ENCODE results near the gene DMC1. TPM values are rescaled to one million over a fixed set of nuclear protein-coding genes. Genes with fewer than 3 reads are reported as not detected.

DMC1 gene
- total and polyA plus RNA-seq, 2 donors, result 0.30 to 14.7 TPM

DNA sequence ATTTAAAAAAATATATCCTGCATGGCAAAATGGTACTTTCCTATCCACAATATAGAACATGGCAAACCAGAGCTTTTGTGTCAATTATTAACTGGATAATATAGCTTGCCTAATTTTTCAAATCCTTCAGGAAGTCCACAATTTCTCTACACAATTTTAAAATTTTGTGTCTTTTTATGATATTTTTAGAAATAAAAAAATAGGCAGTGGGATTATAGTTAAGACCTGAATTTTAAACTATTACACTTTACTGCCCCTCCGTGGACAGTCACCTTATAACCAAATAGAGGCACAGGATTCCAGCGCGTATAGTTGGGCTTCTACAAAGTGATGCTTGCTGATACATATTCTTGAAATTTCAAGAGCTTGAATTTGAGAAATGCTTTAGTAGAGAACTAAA, 2.1 kb upstream of the DMC1 start:
- H3K4me3 ChIP-seq (ENCODE audit: low read length in 2 of 2), result no peak overlapping the region
- no peaks in the 10 kb centered on the region for H3K36me3 ChIP-seq (ENCODE audit: control insufficient read depth in 2 of 2, insufficient read depth in 2 of 2, low read length in 1 of 2)
- no peaks in the 10 kb centered on the region for H3K9me3 ChIP-seq (ENCODE audit: control insufficient read depth in 2 of 2, insufficient read depth in 1 of 2, low read length in 1 of 2)
- peak in 6 of 9 donors; percentile 25 to 51 (median 28) for DNase-seq (ENCODE audit: low read depth in 6 of 9, low spot score in 9 of 9)
- no peak overlapping the region for H3K27ac ChIP-seq (ENCODE audit: low read depth in 1 of 2, low read length in 1 of 2)
- peaks cover 7 to 16% of the 10 kb centered on the region in 2 donors for H3K4me1 ChIP-seq (ENCODE audit: control insufficient read depth in 2 of 2, insufficient read depth in 2 of 2, low read length in 2 of 2)
- WGBS, result 13% methylated on average over 3 of the region's 3 CpGs
- no peaks in the 10 kb centered on the region for H3K27me3 ChIP-seq (ENCODE audit: control insufficient read depth in 2 of 2, insufficient read depth in 1 of 2, low read length in 1 of 2)

DNA sequence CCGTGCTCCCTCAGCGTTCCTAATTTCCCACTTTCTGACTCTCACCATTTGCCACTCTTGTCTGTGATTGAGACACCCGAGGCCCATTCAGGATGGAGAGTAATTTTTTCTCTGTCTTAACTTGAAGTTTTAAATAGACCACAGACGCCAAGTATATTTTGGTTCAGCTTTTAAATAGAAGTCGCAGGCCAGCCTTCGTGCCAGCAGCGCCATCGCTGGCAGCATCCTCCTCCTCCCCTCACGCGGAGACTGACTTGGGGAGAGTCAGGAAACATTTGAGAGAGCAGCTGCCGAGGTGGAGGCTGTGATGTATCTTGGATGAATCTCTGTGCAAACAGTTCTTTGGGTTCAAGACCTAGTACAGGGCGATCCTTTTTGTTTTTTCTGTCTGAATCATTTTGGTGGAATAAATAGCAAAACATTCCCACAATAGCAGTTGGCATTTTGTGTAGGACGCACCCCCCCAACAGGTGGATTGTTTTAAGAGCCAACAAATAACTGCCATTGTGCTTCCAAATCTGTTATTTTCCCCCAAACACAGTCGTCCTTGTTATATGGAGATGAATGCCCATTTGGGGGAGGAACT, 889 bp upstream of the DMC1 start:
- H3K9me3 ChIP-seq (ENCODE audit: control insufficient read depth in 2 of 2, insufficient read depth in 1 of 2, low read length in 1 of 2), result no peaks in the 10 kb centered on the region
- DNase-seq (ENCODE audit: low read depth in 6 of 9, low spot score in 9 of 9), result peak in 7 of 9 donors; percentile 35 to 78 (median 42)
- H3K27me3 ChIP-seq (ENCODE audit: control insufficient read depth in 2 of 2, insufficient read depth in 1 of 2, low read length in 1 of 2), result no peaks in the 10 kb centered on the region
- WGBS, result 2% methylated on average over 14 of the region's 14 CpGs
- peaks cover 7 to 16% of the 10 kb centered on the region in 2 donors for H3K4me1 ChIP-seq (ENCODE audit: control insufficient read depth in 2 of 2, insufficient read depth in 2 of 2, low read length in 2 of 2)
- peak overlapping the region; percentile 83 to 89 for H3K4me3 ChIP-seq (ENCODE audit: low read length in 2 of 2)
- peak overlapping the region; percentile 91 to 96 for H3K27ac ChIP-seq (ENCODE audit: low read depth in 1 of 2, low read length in 1 of 2)
- no peaks in the 10 kb centered on the region for H3K36me3 ChIP-seq (ENCODE audit: control insufficient read depth in 2 of 2, insufficient read depth in 2 of 2, low read length in 1 of 2)

GRCh38 chr22:38569181-38569971, 607 bp downstream of the DMC1 start:
- DNase-seq (ENCODE audit: low read depth in 6 of 9, low spot score in 9 of 9), result peak in 2 of 9 donors; percentile 8 to 16
- H3K9me3 ChIP-seq (ENCODE audit: control insufficient read depth in 2 of 2, insufficient read depth in 1 of 2, low read length in 1 of 2), result no peaks in the 10 kb centered on the region
- no peaks in the 10 kb centered on the region for H3K36me3 ChIP-seq (ENCODE audit: control insufficient read depth in 2 of 2, insufficient read depth in 2 of 2, low read length in 1 of 2)
- H3K4me1 ChIP-seq (ENCODE audit: control insufficient read depth in 2 of 2, insufficient read depth in 2 of 2, low read length in 2 of 2), result peaks cover 7 to 16% of the 10 kb centered on the region in 2 donors
- peak overlapping the region in 1 of 2 donors; percentile 73 for H3K27ac ChIP-seq (ENCODE audit: low read depth in 1 of 2, low read length in 1 of 2)
- H3K27me3 ChIP-seq (ENCODE audit: control insufficient read depth in 2 of 2, insufficient read depth in 1 of 2, low read length in 1 of 2), result no peaks in the 10 kb centered on the region
- peak overlapping the region; percentile 65 to 83 for H3K4me3 ChIP-seq (ENCODE audit: low read length in 2 of 2)
- WGBS, result 39% methylated on average over 32 of the region's 32 CpGs

- DNase-seq (ENCODE audit: low read depth in 6 of 9, low spot score in 9 of 9), result no peak
- H3K27me3 ChIP-seq (ENCODE audit: control insufficient read depth in 2 of 2, insufficient read depth in 1 of 2, low read length in 1 of 2), result no peaks in the 10 kb centered on the region
- H3K4me3 ChIP-seq (ENCODE audit: low read length in 2 of 2), result no peak overlapping the region
- H3K4me1 ChIP-seq (ENCODE audit: control insufficient read depth in 2 of 2, insufficient read depth in 2 of 2, low read length in 2 of 2), result peaks cover 7 to 16% of the 10 kb centered on the region in 2 donors
- no peaks in the 10 kb centered on the region for H3K9me3 ChIP-seq (ENCODE audit: control insufficient read depth in 2 of 2, insufficient read depth in 1 of 2, low read length in 1 of 2)
- H3K36me3 ChIP-seq (ENCODE audit: control insufficient read depth in 2 of 2, insufficient read depth in 2 of 2, low read length in 1 of 2), result no peaks in the 10 kb centered on the region
- H3K27ac ChIP-seq (ENCODE audit: low read depth in 1 of 2, low read length in 1 of 2), result no peak overlapping the region
- WGBS, result 93% methylated on average over 7 of the region's 7 CpGs
Measured at GRCh38 chr22:38567531-38568285, 2.3 kb downstream of the DMC1 start.

DNA sequence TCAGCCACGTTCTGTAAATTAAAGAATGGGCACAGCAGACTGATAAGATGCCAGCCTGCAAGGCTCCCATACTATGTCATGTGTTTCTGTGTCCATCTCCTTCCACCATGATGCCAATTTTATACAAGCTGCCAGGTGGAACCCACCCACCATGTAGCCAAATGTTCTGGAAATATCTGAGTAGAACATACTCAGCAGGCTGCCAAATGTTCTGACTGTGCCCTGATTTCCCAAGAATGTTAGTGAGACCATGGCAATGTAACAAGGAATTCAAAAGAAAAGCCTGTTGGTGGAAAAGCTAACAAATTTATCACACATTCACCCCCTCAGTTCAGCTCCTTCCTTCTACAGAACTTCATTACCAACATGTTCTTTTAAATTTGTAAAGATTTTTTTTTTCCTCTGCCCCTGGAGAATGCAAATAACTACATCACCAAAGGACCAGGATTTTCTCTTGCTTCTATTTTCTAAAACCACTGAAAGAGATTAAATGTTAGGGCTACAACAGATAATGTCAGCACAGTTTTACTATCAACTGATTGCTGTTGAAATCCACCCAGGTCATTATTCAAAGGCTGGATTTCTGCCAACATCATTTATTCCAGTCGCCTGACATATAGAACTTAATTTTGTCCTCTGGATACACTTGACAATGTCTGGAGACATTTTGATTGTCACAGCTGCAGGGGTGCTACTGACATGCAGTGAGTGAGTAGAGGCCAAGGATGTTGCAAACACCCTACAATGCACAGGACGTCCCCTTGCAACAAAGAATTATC, 3.1 kb downstream of the DMC1 start:
- no peak for DNase-seq (ENCODE audit: low read depth in 6 of 9, low spot score in 9 of 9)
- Histone ChIP-seq H3K9me3 (ENCODE audit: control insufficient read depth in 2 of 2, insufficient read depth in 1 of 2, low read length in 1 of 2) (no peaks in the 10 kb centered on the region), H3K27me3 (ENCODE audit: control insufficient read depth in 2 of 2, insufficient read depth in 1 of 2, low read length in 1 of 2) (no peaks in the 10 kb centered on the region), H3K4me3 (ENCODE audit: low read length in 2 of 2) (no peak overlapping the region), H3K36me3 (ENCODE audit: control insufficient read depth in 2 of 2, insufficient read depth in 2 of 2, low read length in 1 of 2) (no peaks in the 10 kb centered on the region), H3K27ac (ENCODE audit: low read depth in 1 of 2, low read length in 1 of 2) (no peak overlapping the region), H3K4me1 (ENCODE audit: control insufficient read depth in 2 of 2, insufficient read depth in 2 of 2, low read length in 2 of 2) (peaks cover 7 to 16% of the 10 kb centered on the region in 2 donors)
- 90% methylated on average over 3 of the region's 3 CpGs for WGBS

- Histone ChIP-seq H3K27me3 (ENCODE audit: control insufficient read depth in 2 of 2, insufficient read depth in 1 of 2, low read length in 1 of 2) (no peaks in the 10 kb centered on the region), H3K36me3 (ENCODE audit: control insufficient read depth in 2 of 2, insufficient read depth in 2 of 2, low read length in 1 of 2) (no peaks in the 10 kb centered on the region), H3K4me1 (ENCODE audit: control insufficient read depth in 2 of 2, insufficient read depth in 2 of 2, low read length in 2 of 2) (peaks cover 7 to 8% of the 10 kb centered on the region in 2 donors), H3K4me3 (ENCODE audit: low read length in 2 of 2) (no peak overlapping the region), H3K27ac (ENCODE audit: low read depth in 1 of 2, low read length in 1 of 2) (no peak overlapping the region), H3K9me3 (ENCODE audit: control insufficient read depth in 2 of 2, insufficient read depth in 1 of 2, low read length in 1 of 2) (no peaks in the 10 kb centered on the region)
- 95% methylated on average over 1 of the region's 1 CpG for WGBS
- no peak for DNase-seq (ENCODE audit: low read depth in 6 of 9, low spot score in 9 of 9)
Measured at GRCh38 chr22:38565441-38565840, 4.5 kb downstream of the DMC1 start.

GRCh38 chr22:38564669-38565068, 5.3 kb downstream of the DMC1 start:
- no peaks in the 10 kb centered on the region for H3K36me3 ChIP-seq (ENCODE audit: control insufficient read depth in 2 of 2, insufficient read depth in 2 of 2, low read length in 1 of 2)
- DNase-seq (ENCODE audit: low read depth in 6 of 9, low spot score in 9 of 9), result no peak
- 97% methylated on average over 2 of the region's 2 CpGs for WGBS
- H3K27me3 ChIP-seq (ENCODE audit: control insufficient read depth in 2 of 2, insufficient read depth in 1 of 2, low read length in 1 of 2), result no peaks in the 10 kb centered on the region
- H3K4me1 ChIP-seq (ENCODE audit: control insufficient read depth in 2 of 2, insufficient read depth in 2 of 2, low read length in 2 of 2), result peaks cover 5% of the 10 kb centered on the region in 2 donors
- H3K27ac ChIP-seq (ENCODE audit: low read depth in 1 of 2, low read length in 1 of 2), result no peak overlapping the region
- H3K4me3 ChIP-seq (ENCODE audit: low read length in 2 of 2), result no peak overlapping the region
- H3K9me3 ChIP-seq (ENCODE audit: control insufficient read depth in 2 of 2, insufficient read depth in 1 of 2, low read length in 1 of 2), result no peaks in the 10 kb centered on the region

DNA sequence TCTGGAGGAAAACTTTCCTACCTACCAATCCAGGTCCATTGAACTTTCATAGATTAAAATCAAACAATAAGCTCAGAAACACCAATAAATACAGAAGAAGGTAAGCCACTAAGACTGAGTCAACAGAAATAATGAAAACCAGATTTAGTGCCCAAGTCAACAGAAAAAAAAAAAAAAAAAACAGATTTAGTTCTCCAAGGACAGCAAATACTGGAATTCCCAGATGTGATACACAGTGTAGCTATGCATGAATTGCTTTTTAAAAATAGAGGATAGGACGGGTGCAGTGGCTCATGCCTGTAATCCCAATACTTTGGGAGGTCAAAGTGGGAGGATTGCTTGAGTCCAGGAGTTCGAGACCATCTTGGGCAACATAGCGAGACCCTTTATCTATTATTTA, 15.7 kb downstream of the DMC1 start:
- Histone ChIP-seq H3K27ac (ENCODE audit: low read depth in 1 of 2, low read length in 1 of 2) (no peak overlapping the region), H3K9me3 (ENCODE audit: control insufficient read depth in 2 of 2, insufficient read depth in 1 of 2, low read length in 1 of 2) (no peaks in the 10 kb centered on the region), H3K36me3 (ENCODE audit: control insufficient read depth in 2 of 2, insufficient read depth in 2 of 2, low read length in 1 of 2) (no peaks in the 10 kb centered on the region), H3K27me3 (ENCODE audit: control insufficient read depth in 2 of 2, insufficient read depth in 1 of 2, low read length in 1 of 2) (no peaks in the 10 kb centered on the region), H3K4me1 (ENCODE audit: control insufficient read depth in 2 of 2, insufficient read depth in 2 of 2, low read length in 2 of 2) (no peaks in the 10 kb centered on the region), H3K4me3 (ENCODE audit: low read length in 2 of 2) (no peak overlapping the region)
- WGBS, result 98% methylated on average over 3 of the region's 3 CpGs
- DNase-seq (ENCODE audit: low read depth in 6 of 9, low spot score in 9 of 9), result no peak

All from thymus (tissue), 11 donors.